ENCODE results near the gene LYZL2. TPM values are rescaled to one million over a fixed set of nuclear protein-coding genes. Genes with fewer than 3 reads are reported as not detected.
"Not testable (repeated sequence)": the region's sequence is repeated elsewhere in the genome, so short reads cannot be mapped to it uniquely, and the experiment has no call there.

LYZL2 gene
- polyA plus RNA-seq, 1 donor, result not detected

- H3K4me3 ChIP-seq (ENCODE audit: low read length), result no peak overlapping the region
- H3K27ac ChIP-seq (ENCODE audit: low read length), result no peak overlapping the region
- no peaks in the 10 kb centered on the region for H3K27me3 ChIP-seq (ENCODE audit: control insufficient read depth, insufficient read depth, low read length)
- WGBS (ENCODE audit: insufficient coverage, low lambda C conversion rate), result 40% methylated on average over 1 of the region's 4 CpGs
- no peaks in the 10 kb centered on the region for H3K4me1 ChIP-seq (ENCODE audit: control insufficient read depth, insufficient read depth, low read length)
- no peaks in the 10 kb centered on the region for H3K36me3 ChIP-seq (ENCODE audit: control insufficient read depth, insufficient read depth, low read length)
- H3K9me3 ChIP-seq (ENCODE audit: control insufficient read depth, low read depth, low read length), result no peaks in the 10 kb centered on the region
- no peak for DNase-seq
Measured at GRCh38 chr10:30594077-30594476, 35.5 kb downstream of the LYZL2 start.

GRCh38 chr10:30592770-30593169 is 36.8 kb downstream of the LYZL2 start:
- not testable (repeated sequence) for H3K4me3 ChIP-seq (ENCODE audit: low read length); H3K36me3 ChIP-seq (ENCODE audit: control insufficient read depth, insufficient read depth, low read length); DNase-seq; H3K27me3 ChIP-seq (ENCODE audit: control insufficient read depth, insufficient read depth, low read length); H3K9me3 ChIP-seq (ENCODE audit: control insufficient read depth, low read depth, low read length); H3K27ac ChIP-seq (ENCODE audit: low read length); H3K4me1 ChIP-seq (ENCODE audit: control insufficient read depth, insufficient read depth, low read length)
- WGBS (ENCODE audit: insufficient coverage, low lambda C conversion rate), result 67% methylated on average over 1 of the region's 3 CpGs

- H3K27me3 ChIP-seq (ENCODE audit: control insufficient read depth, insufficient read depth, low read length), result no peaks in the 10 kb centered on the region
- WGBS (ENCODE audit: insufficient coverage, low lambda C conversion rate), result no CpG with 5 or more reads among the region's 5 CpGs
- H3K36me3 ChIP-seq (ENCODE audit: control insufficient read depth, insufficient read depth, low read length), result no peaks in the 10 kb centered on the region
- H3K4me1 ChIP-seq (ENCODE audit: control insufficient read depth, insufficient read depth, low read length), result peaks cover 3% of the 10 kb centered on the region
- H3K4me3 ChIP-seq (ENCODE audit: low read length), result no peak overlapping the region
- DNase-seq, result peak; percentile 35 to 37
- H3K27ac ChIP-seq (ENCODE audit: low read length), result no peak overlapping the region
- no peaks in the 10 kb centered on the region for H3K9me3 ChIP-seq (ENCODE audit: control insufficient read depth, low read depth, low read length)
Measured at GRCh38 chr10:30591249-30591670, 38.3 kb downstream of the LYZL2 start.

GRCh38 chr10:30589441-30589840 is 40.1 kb downstream of the LYZL2 start:
- WGBS (ENCODE audit: insufficient coverage, low lambda C conversion rate), result no CpG with 5 or more reads among the region's 7 CpGs
- no peaks in the 10 kb centered on the region for H3K9me3 ChIP-seq (ENCODE audit: control insufficient read depth, low read depth, low read length)

GRCh38 chr10:30587522-30588031 is 42.0 kb downstream of the LYZL2 start:
- Histone ChIP-seq H3K27ac (ENCODE audit: low read length) (no peak overlapping the region), H3K9me3 (ENCODE audit: control insufficient read depth, low read depth, low read length) (no peaks in the 10 kb centered on the region), H3K4me3 (ENCODE audit: low read length) (no peak overlapping the region), H3K4me1 (ENCODE audit: control insufficient read depth, insufficient read depth, low read length) (peaks cover 9% of the 10 kb centered on the region), H3K36me3 (ENCODE audit: control insufficient read depth, insufficient read depth, low read length) (no peaks in the 10 kb centered on the region), H3K27me3 (ENCODE audit: control insufficient read depth, insufficient read depth, low read length) (no peaks in the 10 kb centered on the region)
- 17% methylated on average over 1 of the region's 8 CpGs for WGBS (ENCODE audit: insufficient coverage, low lambda C conversion rate)
- DNase-seq, result peak in 1 of 2 donors; percentile 50

More at GRCh38 chr10:30589441-30589840, 40.1 kb downstream of the LYZL2 start:
- Histone ChIP-seq H3K27ac (ENCODE audit: low read length) (no peak overlapping the region), H3K4me1 (ENCODE audit: control insufficient read depth, insufficient read depth, low read length) (peaks cover 3% of the 10 kb centered on the region), H3K36me3 (ENCODE audit: control insufficient read depth, insufficient read depth, low read length) (no peaks in the 10 kb centered on the region), H3K27me3 (ENCODE audit: control insufficient read depth, insufficient read depth, low read length) (no peaks in the 10 kb centered on the region), H3K4me3 (ENCODE audit: low read length) (no peak overlapping the region)
- no peak for DNase-seq

DNA sequence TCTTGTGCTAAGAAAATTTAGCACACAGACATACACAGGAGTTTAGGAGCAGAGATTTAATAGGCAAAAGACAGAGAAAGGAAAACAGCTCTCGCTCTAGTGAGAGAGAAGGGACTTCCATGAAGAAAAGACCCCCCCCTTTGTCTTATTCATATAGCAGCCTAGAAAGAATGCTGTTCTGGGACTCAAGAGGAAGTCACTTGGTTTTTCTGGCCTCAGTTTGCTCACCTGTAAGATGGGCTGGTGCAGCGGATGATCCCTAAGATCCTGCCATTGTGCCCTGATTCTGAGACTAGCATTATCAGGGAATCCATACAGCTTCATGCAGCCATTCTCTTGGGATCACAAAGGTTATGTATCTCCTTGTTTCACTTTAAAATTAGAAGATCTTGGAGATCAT is 42.7 kb downstream of the LYZL2 start:
- Histone ChIP-seq H3K27ac (ENCODE audit: low read length) (no peak overlapping the region), H3K4me3 (ENCODE audit: low read length) (no peak overlapping the region), H3K36me3 (ENCODE audit: control insufficient read depth, insufficient read depth, low read length) (no peaks in the 10 kb centered on the region), H3K9me3 (ENCODE audit: control insufficient read depth, low read depth, low read length) (no peaks in the 10 kb centered on the region), H3K4me1 (ENCODE audit: control insufficient read depth, insufficient read depth, low read length) (peaks cover 9% of the 10 kb centered on the region), H3K27me3 (ENCODE audit: control insufficient read depth, insufficient read depth, low read length) (no peaks in the 10 kb centered on the region)
- no CpG with 5 or more reads among the region's 2 CpGs for WGBS (ENCODE audit: insufficient coverage, low lambda C conversion rate)
- DNase-seq, result no peak

- H3K4me1 ChIP-seq (ENCODE audit: control insufficient read depth, insufficient read depth, low read length), result peaks cover 9% of the 10 kb centered on the region
- DNase-seq, result peak; percentile 74 to 88
- no peaks in the 10 kb centered on the region for H3K36me3 ChIP-seq (ENCODE audit: control insufficient read depth, insufficient read depth, low read length)
- peak overlapping the region; percentile 12 for H3K4me3 ChIP-seq (ENCODE audit: low read length)
- peak overlapping the region; percentile 78 for H3K27ac ChIP-seq (ENCODE audit: low read length)
- H3K27me3 ChIP-seq (ENCODE audit: control insufficient read depth, insufficient read depth, low read length), result no peaks in the 10 kb centered on the region
- H3K9me3 ChIP-seq (ENCODE audit: control insufficient read depth, low read depth, low read length), result no peaks in the 10 kb centered on the region
- 67% methylated on average over 1 of the region's 15 CpGs for WGBS (ENCODE audit: insufficient coverage, low lambda C conversion rate)
Measured at GRCh38 chr10:30583778-30584415, 45.7 kb downstream of the LYZL2 start.

DNA sequence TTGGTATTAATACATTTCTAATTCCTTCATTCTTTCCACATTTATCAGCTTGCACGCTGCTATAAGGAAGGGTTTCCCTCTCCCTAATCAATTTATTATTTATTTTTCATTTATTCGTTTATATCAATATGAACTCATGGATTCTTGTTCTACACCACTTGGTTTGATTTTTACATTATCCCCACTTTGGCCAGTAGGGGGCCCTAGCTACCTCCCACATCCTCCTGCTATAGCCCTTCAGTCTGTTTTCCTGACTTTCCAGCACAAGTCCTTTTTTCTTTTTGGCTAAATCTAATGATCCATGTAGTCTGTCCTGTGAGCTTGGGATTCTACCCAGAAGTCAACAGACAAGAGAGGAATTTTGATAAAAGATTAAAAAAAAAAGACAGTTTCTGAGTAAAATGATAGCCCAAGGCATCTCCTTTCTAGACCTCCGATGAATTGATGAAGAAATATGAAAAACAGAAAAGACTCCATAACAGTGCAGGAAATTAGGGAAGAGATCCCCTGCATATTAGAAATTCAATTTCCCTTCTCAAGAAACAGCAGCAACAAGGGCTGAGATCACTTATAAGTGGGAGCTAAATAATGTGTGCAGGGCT is 47.7 kb downstream of the LYZL2 start:
- no peaks in the 10 kb centered on the region for H3K9me3 ChIP-seq (ENCODE audit: control insufficient read depth, low read depth, low read length)
- no peak for DNase-seq
- peaks cover 6% of the 10 kb centered on the region for H3K4me1 ChIP-seq (ENCODE audit: control insufficient read depth, insufficient read depth, low read length)
- no peak overlapping the region for H3K27ac ChIP-seq (ENCODE audit: low read length)
- no peaks in the 10 kb centered on the region for H3K27me3 ChIP-seq (ENCODE audit: control insufficient read depth, insufficient read depth, low read length)
- H3K4me3 ChIP-seq (ENCODE audit: low read length), result no peak overlapping the region
- 0% methylated on average over 2 of the region's 3 CpGs for WGBS (ENCODE audit: insufficient coverage, low lambda C conversion rate)
- H3K36me3 ChIP-seq (ENCODE audit: control insufficient read depth, insufficient read depth, low read length), result no peaks in the 10 kb centered on the region

DNA sequence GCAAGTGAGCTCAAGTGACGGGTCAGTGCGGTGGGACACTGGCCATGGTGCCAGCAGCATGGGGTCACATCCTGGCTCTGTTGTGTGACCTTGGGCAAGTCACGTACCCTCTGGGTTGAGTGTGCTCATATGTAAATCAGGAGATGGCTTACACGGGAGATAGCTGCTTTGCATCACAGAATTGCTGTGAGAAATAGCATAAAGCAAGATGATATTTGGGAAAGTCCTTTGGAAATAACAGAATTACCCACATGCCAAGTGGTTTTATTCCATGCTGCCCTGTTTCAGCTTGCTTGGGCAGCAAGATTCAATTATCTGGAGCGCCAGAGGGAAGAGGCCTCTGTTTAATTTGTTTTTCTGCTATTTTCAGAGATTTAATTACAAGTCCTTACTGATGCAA is 48.9 kb downstream of the LYZL2 start:
- Histone ChIP-seq H3K27ac (ENCODE audit: low read length) (no peak overlapping the region), H3K4me3 (ENCODE audit: low read length) (no peak overlapping the region), H3K4me1 (ENCODE audit: control insufficient read depth, insufficient read depth, low read length) (peaks cover 6% of the 10 kb centered on the region), H3K9me3 (ENCODE audit: control insufficient read depth, low read depth, low read length) (no peaks in the 10 kb centered on the region), H3K27me3 (ENCODE audit: control insufficient read depth, insufficient read depth, low read length) (no peaks in the 10 kb centered on the region), H3K36me3 (ENCODE audit: control insufficient read depth, insufficient read depth, low read length) (no peaks in the 10 kb centered on the region)
- WGBS (ENCODE audit: insufficient coverage, low lambda C conversion rate), result no CpG with 5 or more reads among the region's 5 CpGs
- DNase-seq, result no peak

DNA sequence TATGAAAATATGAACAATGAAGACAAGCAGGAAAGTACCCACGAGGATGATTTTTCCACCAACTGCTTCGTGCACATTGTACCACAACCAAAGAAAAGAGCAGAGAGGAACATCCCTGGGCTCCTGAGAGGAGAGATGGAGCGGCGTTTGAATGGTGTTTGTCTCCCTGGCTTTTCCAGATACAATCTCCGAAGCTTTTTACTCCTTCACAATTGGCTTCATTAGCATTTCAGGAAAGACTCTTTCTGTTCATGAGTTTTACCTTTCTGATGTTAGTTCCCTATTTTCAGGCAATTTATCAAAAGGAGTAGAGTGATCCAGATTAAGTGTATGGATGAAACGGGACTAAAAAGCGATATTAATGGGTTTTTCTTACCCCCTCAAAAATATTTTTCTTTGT is 49.3 kb downstream of the LYZL2 start:
- no peaks in the 10 kb centered on the region for H3K9me3 ChIP-seq (ENCODE audit: control insufficient read depth, low read depth, low read length)
- WGBS (ENCODE audit: insufficient coverage, low lambda C conversion rate), result 100% methylated on average over 1 of the region's 7 CpGs
- H3K36me3 ChIP-seq (ENCODE audit: control insufficient read depth, insufficient read depth, low read length), result no peaks in the 10 kb centered on the region
- H3K27me3 ChIP-seq (ENCODE audit: control insufficient read depth, insufficient read depth, low read length), result no peaks in the 10 kb centered on the region
- no peak overlapping the region for H3K4me3 ChIP-seq (ENCODE audit: low read length)
- peaks cover 6% of the 10 kb centered on the region for H3K4me1 ChIP-seq (ENCODE audit: control insufficient read depth, insufficient read depth, low read length)
- H3K27ac ChIP-seq (ENCODE audit: low read length), result no peak overlapping the region
- DNase-seq, result no peak

DNA sequence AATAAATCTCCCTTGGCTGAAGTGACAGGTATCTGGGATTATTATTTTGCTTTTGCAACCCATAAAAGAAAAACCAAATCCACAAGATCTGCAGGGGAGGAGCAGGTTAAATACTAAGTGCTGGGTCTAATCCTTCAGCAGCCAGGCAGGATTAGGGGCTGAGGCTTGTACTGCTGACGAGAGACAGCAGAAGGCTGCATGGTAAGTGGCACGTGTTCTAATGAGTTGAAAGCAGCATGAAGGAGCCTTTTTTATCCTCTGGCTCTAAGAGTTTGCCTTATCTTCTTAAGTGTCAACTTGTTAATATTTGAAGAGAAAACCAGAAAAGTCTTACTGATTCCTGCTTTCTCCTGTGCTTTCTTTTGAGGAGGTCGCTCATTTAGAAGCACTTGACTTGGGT is 50.0 kb downstream of the LYZL2 start:
- Histone ChIP-seq H3K4me1 (ENCODE audit: control insufficient read depth, insufficient read depth, low read length) (peaks cover 6% of the 10 kb centered on the region), H3K4me3 (ENCODE audit: low read length) (no peak overlapping the region), H3K36me3 (ENCODE audit: control insufficient read depth, insufficient read depth, low read length) (no peaks in the 10 kb centered on the region), H3K9me3 (ENCODE audit: control insufficient read depth, low read depth, low read length) (no peaks in the 10 kb centered on the region), H3K27ac (ENCODE audit: low read length) (no peak overlapping the region), H3K27me3 (ENCODE audit: control insufficient read depth, insufficient read depth, low read length) (no peaks in the 10 kb centered on the region)
- WGBS (ENCODE audit: insufficient coverage, low lambda C conversion rate), result no CpG with 5 or more reads among the region's 3 CpGs
- DNase-seq, result no peak
